ENCODE data around the gene ST8SIA4.

DNA sequence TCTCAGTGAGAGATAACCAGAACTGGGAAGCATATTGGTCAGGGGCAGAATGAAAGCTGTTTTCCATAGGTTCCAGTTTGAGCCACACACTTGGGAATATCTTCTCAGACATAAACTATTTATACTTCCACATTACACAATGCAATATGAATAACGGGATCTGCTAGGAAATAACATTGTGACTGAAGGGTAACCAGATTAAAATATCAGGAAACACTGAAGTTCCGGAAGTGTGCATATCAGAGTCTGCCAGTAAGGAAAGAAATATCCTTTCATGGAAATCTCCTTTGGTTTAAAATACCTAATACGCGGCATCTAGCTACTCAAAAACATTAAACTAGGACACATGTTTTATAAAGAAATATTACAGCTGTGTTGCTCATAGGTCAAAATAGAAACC lies 56.3 kb downstream of the ST8SIA4 start:
- TF ChIP-seq, protein P1, sequence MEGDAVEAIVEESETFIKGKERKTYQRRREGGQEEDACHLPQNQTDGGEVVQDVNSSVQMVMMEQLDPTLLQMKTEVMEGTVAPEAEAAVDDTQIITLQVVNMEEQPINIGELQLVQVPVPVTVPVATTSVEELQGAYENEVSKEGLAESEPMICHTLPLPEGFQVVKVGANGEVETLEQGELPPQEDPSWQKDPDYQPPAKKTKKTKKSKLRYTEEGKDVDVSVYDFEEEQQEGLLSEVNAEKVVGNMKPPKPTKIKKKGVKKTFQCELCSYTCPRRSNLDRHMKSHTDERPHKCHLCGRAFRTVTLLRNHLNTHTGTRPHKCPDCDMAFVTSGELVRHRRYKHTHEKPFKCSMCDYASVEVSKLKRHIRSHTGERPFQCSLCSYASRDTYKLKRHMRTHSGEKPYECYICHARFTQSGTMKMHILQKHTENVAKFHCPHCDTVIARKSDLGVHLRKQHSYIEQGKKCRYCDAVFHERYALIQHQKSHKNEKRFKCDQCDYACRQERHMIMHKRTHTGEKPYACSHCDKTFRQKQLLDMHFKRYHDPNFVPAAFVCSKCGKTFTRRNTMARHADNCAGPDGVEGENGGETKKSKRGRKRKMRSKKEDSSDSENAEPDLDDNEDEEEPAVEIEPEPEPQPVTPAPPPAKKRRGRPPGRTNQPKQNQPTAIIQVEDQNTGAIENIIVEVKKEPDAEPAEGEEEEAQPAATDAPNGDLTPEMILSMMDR (IDR thresholded peaks at IDR 0.05), result no peak
- no peak for TF ChIP-seq POLR2A (IDR thresholded peaks at IDR 0.05)
